Suprapubic skin (tissue), 4 donors: ENCODE measurements around the gene DIP2C.

Experiments
- EP300 ChIP-seq: sonication (generic); formaldehyde crosslinking; IDR thresholded peaks from one replicate; pipeline ENCODE4 v1.6.1; 2017; ENCODE audit warnings: antibody characterized with exemption
- POLR2A ChIP-seq, 2 donors: fragments of 450-650 bp; IDR thresholded peaks; one replicate each; pipeline ENCODE4 v1.6.1; 2017; ENCODE audit warnings: antibody characterized with exemption in 2 of 2, mild to moderate bottlenecking in 2 of 2, moderate library complexity in 2 of 2
- POLR2AphosphoS5 ChIP-seq, 3 donors: sonication (generic); formaldehyde crosslinking; IDR thresholded peaks; one replicate each; pipeline ENCODE4 v1.6.1; 2017; ENCODE audit warnings: antibody characterized with exemption in 3 of 3
- TF ChIP-seq, protein P1 (sequence below), 2 donors: fragments of 200-600 bp in 1 of 2; fragments of 450-650 bp in 1 of 2; sonication (generic) in 1 of 2; IDR thresholded peaks; one replicate each; pipeline ENCODE4 v1.5.1; 2016 to 2019; ENCODE audit warnings: antibody characterized with exemption in 2 of 2, mild to moderate bottlenecking in 1 of 2, moderate library complexity in 1 of 2

DNA sequence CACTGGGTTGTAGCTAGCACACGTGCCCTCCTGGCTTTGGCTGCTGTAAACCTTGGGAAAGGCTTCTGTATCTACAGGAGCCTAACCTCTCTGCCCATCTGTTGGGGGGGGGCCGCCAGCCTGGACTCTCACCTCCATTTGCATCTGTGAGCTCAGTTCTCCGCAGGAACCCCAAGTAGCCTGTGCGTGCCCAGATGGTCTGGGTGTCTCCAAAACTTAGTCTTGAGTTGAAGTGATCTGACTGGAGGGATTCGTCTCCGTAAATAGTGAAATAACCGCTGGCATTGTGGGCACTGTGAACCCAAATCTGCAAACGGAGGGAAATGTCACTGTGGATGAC, 406.4 kb downstream of the DIP2C start:
- TF ChIP-seq, protein P1, sequence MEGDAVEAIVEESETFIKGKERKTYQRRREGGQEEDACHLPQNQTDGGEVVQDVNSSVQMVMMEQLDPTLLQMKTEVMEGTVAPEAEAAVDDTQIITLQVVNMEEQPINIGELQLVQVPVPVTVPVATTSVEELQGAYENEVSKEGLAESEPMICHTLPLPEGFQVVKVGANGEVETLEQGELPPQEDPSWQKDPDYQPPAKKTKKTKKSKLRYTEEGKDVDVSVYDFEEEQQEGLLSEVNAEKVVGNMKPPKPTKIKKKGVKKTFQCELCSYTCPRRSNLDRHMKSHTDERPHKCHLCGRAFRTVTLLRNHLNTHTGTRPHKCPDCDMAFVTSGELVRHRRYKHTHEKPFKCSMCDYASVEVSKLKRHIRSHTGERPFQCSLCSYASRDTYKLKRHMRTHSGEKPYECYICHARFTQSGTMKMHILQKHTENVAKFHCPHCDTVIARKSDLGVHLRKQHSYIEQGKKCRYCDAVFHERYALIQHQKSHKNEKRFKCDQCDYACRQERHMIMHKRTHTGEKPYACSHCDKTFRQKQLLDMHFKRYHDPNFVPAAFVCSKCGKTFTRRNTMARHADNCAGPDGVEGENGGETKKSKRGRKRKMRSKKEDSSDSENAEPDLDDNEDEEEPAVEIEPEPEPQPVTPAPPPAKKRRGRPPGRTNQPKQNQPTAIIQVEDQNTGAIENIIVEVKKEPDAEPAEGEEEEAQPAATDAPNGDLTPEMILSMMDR (IDR thresholded peaks at IDR 0.05): no peak
- no peak for TF ChIP-seq EP300
- no peak for TF ChIP-seq POLR2A (IDR thresholded peaks at IDR 0.05)
- TF ChIP-seq POLR2AphosphoS5 (IDR thresholded peaks at IDR 0.05): no peak
